SK-N-MC (cell line): ENCODE data around the gene SEC22A.

ENCODE experiments used
- EZH2 ChIP-seq: fragments of 200-600 bp; sonication (generic); IDR thresholded peaks from one replicate; pipeline ENCODE4 v1.6.1; 2017; ENCODE audit warnings: antibody characterized with exemption
- FOXP2 ChIP-seq: optimal IDR thresholded peaks from 2 replicates; pipeline ENCODE3; 2011; ENCODE audit warnings: mild to moderate bottlenecking, moderate library complexity; ENCODE audit not compliant: insufficient read depth; ENCODE audit errors: extremely low read length, control extremely low read depth
- POLR2AphosphoS5 ChIP-seq: IDR thresholded peaks from 2 replicates; pipeline ENCODE4 v1.6.1; 2012; ENCODE audit warnings: mild to moderate bottlenecking, low read depth, low read length, borderline replicate concordance

GRCh38 chr3:123296836-123297626 is 95.3 kb downstream of the SEC22A start:
- TF ChIP-seq EZH2 (no peak), POLR2AphosphoS5 (no peak), FOXP2 (no peak)
